AG04450 (cell line): Measurements from ENCODE around the gene TCERG1L. TPM values are rescaled to one million over a fixed set of nuclear protein-coding genes. Genes with fewer than 3 reads are reported as not detected.

Source experiments
- CTCF ChIA-PET: fragments of 300-600, 350-600 bp; formaldehyde crosslinking; extraction: SDS; loops from one replicate; lab custom pipeline; 2022; ENCODE audit warnings: antibody characterized with exemption, inconsistent platforms; lab: Charles Lee
- POLR2A ChIA-PET: fragments of 350-600 bp; formaldehyde crosslinking; extraction: SDS; loops from one replicate; lab custom pipeline; 2021; ENCODE audit warnings: antibody characterized with exemption, inconsistent platforms; lab: Yijun Ruan, JAX
- DNase-seq: peaks from one replicate; pipeline ENCODE4 v3.0.0-alpha.2; 2011; ENCODE audit warnings: low read depth, low spot score
- H3K27ac ChIP-seq: one replicate; pipeline ENCODE4 v1.5.1; 2012; ENCODE audit warnings: low read depth, low read length, control low read depth
- H3K27me3 ChIP-seq: one replicate; pipeline ENCODE4 v1.6.0; 2012; ENCODE audit warnings: low read length; ENCODE audit not compliant: control insufficient read depth, insufficient read depth
- H3K4me3 ChIP-seq: 2 replicates; pipeline ENCODE4 v1.5.1; 2011; ENCODE audit warnings: mild to moderate bottlenecking, low read depth, low read length, control low read depth
- H3K9me3 ChIP-seq: 2 replicates; pipeline ENCODE4 v1.5.1; 2012; ENCODE audit warnings: low read length; ENCODE audit not compliant: control insufficient read depth, insufficient read depth
- polyA plus RNA-seq: library from polyadenylated mRNA; depleted of rRNA; stranded (reverse); fragments of >200 nt; gene quantifications from 2 replicates; pipeline ENCODE4 v1.2.3, GENCODE V29; 2011
- TF ChIP-seq, protein P1 (sequence below): IDR thresholded peaks from 2 replicates; pipeline ENCODE4 v1.5.1; 2011; ENCODE audit warnings: low read depth, low read length, control low read depth, inconsistent platforms

Gene TCERG1L
- polyA plus RNA-seq, 1 experiment = not detected

DNA sequence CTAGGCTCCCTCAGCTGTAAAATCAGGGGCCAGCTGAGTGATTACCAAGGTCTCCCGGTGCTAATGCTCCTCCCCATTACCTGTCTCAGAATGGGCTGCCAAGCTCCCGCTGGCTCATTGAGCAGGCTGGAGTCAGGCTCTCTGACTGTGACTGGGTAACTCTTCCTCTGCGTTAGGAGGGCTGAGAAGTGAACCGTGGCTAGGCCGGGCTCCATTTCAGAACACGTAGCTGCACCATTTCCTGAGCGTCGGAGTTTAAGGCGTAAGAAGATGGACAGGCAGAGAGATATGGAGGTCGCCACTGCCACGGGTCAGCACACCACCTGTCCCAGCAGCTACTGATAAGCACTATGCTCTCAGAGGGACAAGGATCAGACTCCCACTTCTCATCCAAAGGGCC is 250.3 kb downstream of the TCERG1L start:
- TF ChIP-seq, protein P1, sequence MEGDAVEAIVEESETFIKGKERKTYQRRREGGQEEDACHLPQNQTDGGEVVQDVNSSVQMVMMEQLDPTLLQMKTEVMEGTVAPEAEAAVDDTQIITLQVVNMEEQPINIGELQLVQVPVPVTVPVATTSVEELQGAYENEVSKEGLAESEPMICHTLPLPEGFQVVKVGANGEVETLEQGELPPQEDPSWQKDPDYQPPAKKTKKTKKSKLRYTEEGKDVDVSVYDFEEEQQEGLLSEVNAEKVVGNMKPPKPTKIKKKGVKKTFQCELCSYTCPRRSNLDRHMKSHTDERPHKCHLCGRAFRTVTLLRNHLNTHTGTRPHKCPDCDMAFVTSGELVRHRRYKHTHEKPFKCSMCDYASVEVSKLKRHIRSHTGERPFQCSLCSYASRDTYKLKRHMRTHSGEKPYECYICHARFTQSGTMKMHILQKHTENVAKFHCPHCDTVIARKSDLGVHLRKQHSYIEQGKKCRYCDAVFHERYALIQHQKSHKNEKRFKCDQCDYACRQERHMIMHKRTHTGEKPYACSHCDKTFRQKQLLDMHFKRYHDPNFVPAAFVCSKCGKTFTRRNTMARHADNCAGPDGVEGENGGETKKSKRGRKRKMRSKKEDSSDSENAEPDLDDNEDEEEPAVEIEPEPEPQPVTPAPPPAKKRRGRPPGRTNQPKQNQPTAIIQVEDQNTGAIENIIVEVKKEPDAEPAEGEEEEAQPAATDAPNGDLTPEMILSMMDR = no peak
- POLR2A ChIA-PET = no interaction called here
- no peak overlapping the region for H3K27ac ChIP-seq
- no peak for DNase-seq
- no peak overlapping the region for H3K4me3 ChIP-seq
- H3K27me3 ChIP-seq = no peaks in the 10 kb centered on the region
- H3K9me3 ChIP-seq = peaks cover 46% of the 10 kb centered on the region
- CTCF ChIA-PET = no interaction called here

DNA sequence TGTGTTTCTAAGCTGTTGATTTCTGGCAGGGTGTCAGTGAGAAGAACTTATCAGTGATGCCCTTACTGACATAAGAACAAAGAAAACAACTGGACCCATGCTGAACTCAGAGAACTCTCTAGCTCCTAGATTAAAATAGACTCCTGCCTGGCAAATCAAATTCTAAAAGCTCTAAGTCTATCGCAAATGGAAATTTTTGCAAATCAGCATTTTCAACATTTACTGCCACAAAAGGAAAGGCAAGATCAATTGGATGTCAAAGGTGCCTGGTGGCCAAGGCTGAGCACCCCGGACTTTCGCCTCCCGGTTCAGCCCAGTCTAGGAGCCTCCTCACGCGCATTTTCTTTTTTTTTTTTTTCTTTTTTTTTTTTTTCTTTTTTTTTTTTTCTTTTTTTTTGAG is 251.6 kb downstream of the TCERG1L start:
- DNase-seq = no peak
- CTCF ChIA-PET = no interaction called here
- H3K27ac ChIP-seq = no peak overlapping the region
- POLR2A ChIA-PET = no interaction called here
- no peaks in the 10 kb centered on the region for H3K27me3 ChIP-seq
- H3K4me3 ChIP-seq = no peak overlapping the region
- peaks cover 53% of the 10 kb centered on the region for H3K9me3 ChIP-seq
- TF ChIP-seq, protein P1 = no peak

DNA sequence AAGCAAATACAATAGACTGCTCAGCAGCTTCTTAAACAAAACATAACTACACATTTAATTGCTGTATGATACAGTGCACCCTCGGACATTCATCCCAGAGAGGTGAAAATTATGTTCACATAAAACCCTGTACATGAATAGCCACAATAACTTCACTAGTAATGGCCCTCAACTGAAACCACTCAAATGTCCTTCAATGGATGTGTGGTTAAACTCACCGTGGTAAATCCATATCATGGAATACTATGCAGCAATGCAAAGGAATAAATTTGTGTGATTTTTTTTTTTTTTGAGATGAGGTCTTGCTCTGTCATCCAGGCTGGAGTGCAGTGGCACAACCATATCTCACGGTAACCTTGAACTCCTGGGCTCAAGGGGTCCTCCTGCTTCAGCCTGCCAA is 252.7 kb downstream of the TCERG1L start:
- POLR2A ChIA-PET = no interaction called here
- CTCF ChIA-PET = no interaction called here
- Histone ChIP-seq H3K27me3 (no peaks in the 10 kb centered on the region), H3K9me3 (peaks cover 53% of the 10 kb centered on the region), H3K27ac (no peak overlapping the region), H3K4me3 (no peak overlapping the region)
- DNase-seq = no peak
- TF ChIP-seq, protein P1 = no peak

DNA sequence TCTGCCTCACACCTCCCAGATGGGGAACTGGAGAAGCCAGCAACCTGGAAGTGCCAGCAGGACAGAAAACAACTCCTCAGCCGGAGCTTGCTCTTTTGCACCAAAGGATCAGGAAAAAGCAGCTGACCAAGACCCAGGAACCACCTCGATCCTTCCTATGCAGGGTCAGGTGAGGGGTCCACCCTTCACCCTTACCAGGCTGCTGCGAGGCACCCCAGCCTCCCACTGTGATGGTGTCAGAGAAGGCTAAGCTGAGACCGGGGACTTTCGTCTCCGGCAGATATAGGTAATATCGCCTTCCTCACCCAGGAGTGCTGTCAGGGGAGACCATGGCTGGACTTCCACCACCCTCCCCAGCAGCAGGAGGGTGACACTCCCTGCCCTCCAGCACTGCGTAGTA is 254.7 kb downstream of the TCERG1L start:
- Histone ChIP-seq H3K9me3 (peaks cover 43% of the 10 kb centered on the region), H3K27me3 (no peaks in the 10 kb centered on the region), H3K4me3 (no peak overlapping the region), H3K27ac (no peak overlapping the region)
- DNase-seq = no peak
- ChIA-PET CTCF (no interaction called here), POLR2A (no interaction called here)
- TF ChIP-seq, protein P1 = no peak

- DNase-seq = no peak
- H3K4me3 ChIP-seq = no peak overlapping the region
- no peaks in the 10 kb centered on the region for H3K27me3 ChIP-seq
- TF ChIP-seq, protein P1 = no peak
- ChIA-PET CTCF (no interaction called here), POLR2A (no interaction called here)
- peaks cover 43% of the 10 kb centered on the region for H3K9me3 ChIP-seq
- H3K27ac ChIP-seq = no peak overlapping the region
These were observed 255.4 kb downstream of the TCERG1L start for GRCh38 chr10:131056091-131056579.
